Spleen (tissue), 11 donors: ENCODE measurements around the gene COL23A1. TPM values are rescaled to one million over a fixed set of nuclear protein-coding genes. Genes with fewer than 3 reads are reported as not detected.

ENCODE experiments used
- DNase-seq: peaks from one replicate; pipeline ENCODE4 v3.0.0-alpha.2; 2020
- H3K27ac ChIP-seq, 8 donors: fragments of 200-600 bp; sonication (generic) in 7 of 8; 1 replicate in 4 of 8; 2 replicates in 4 of 8; pipeline versions ENCODE4 v1.5.0 to v1.8.0; 2016 to 2021; ENCODE audit warnings: inconsistent platforms in 4 of 8, mild to moderate bottlenecking in 4 of 8, moderate library complexity in 1 of 8
- H3K27me3 ChIP-seq, 7 donors: fragments of 200-600 bp; sonication (generic) in 6 of 7; replicated peaks in 1 of 7; 1 replicate in 4 of 7; 2 replicates in 3 of 7; pipeline versions ENCODE4 v1.5.0 to v1.8.0; 2016 to 2021; ENCODE audit warnings: inconsistent platforms in 3 of 7, mild to moderate bottlenecking in 1 of 7
- H3K36me3 ChIP-seq, 6 donors: fragments of 200-600 bp; sonication (generic) in 5 of 6; 1 replicate in 4 of 6; 2 replicates in 2 of 6; pipeline versions ENCODE4 v1.5.0 to v1.8.0; 2016 to 2021; ENCODE audit warnings: inconsistent platforms in 2 of 6
- H3K4me1 ChIP-seq, 6 donors: fragments of 200-600 bp; sonication (generic) in 5 of 6; 1 replicate in 3 of 6; 2 replicates in 3 of 6; pipeline versions ENCODE4 v1.5.0 to v1.8.0; 2016 to 2021; ENCODE audit warnings: inconsistent platforms in 3 of 6
- H3K4me3 ChIP-seq, 8 donors: fragments of 200-600 bp; sonication (generic) in 7 of 8; 1 replicate in 4 of 8; 2 replicates in 4 of 8; pipeline versions ENCODE4 v1.5.0 to v1.8.0; 2016 to 2021; ENCODE audit warnings: inconsistent platforms in 4 of 8, mild to moderate bottlenecking in 4 of 8, moderate library complexity in 2 of 8
- H3K9me3 ChIP-seq, 8 donors: fragments of 200-600 bp; sonication (generic) in 7 of 8; 1 replicate in 4 of 8; 2 replicates in 4 of 8; pipeline versions ENCODE4 v1.5.0 to v1.8.0; 2016 to 2021; ENCODE audit warnings: inconsistent platforms in 4 of 8
- POLR2A ChIP-seq, 3 donors: fragments of 450-650 bp; IDR thresholded peaks; one replicate each; pipeline ENCODE4 v1.5.1; 2017; ENCODE audit warnings: antibody characterized with exemption in 3 of 3, mild to moderate bottlenecking in 1 of 3
- POLR2AphosphoS5 ChIP-seq, 3 donors: sonication (generic); formaldehyde crosslinking; IDR thresholded peaks; one replicate each; pipeline ENCODE4 v1.5.1; 2017; ENCODE audit warnings: antibody characterized with exemption in 3 of 3
- WGBS, 5 donors: extraction: QIAGEN DNeasy Blood & Tissue Kit in 3 of 5; methylation state at CpG; one replicate each; pipeline versions ENCODE4 v1.1.5 to v1.1.7; 2013 to 2018; 5-methylcytosine and 5-hydroxymethylcytosine counted together
- intact Hi-C: fragments of 100-400 bp; cut with DNase I; formaldehyde crosslinking; loops from one replicate; pipeline ENCODE4 v1.15.0; 2023; ENCODE audit warnings: low total_unique reads
- polyA plus RNA-seq, 3 donors: library from polyadenylated mRNA; stranded (reverse); fragments of 200-250 nt; gene quantifications; one replicate each; pipeline ENCODE4 v1.2.1, GENCODE V29; 2013
- total RNA-seq, 7 donors: library from RNA; depleted of rRNA in 3 of 7; stranded (reverse); fragments of >200 nt in 3 of 7; fragmentation: NEBNext Ultra II Directional in 4 of 7; extraction: Animal tissue kit (Norgen Biotek cat#: 25700) in 4 of 7; gene quantifications; one replicate each; pipeline versions ENCODE4 v1.1.0 to v1.2.1, GENCODE V29; 2016 to 2021
- TF ChIP-seq, protein P1 (sequence below), 11 experiments: fragments of 200-600 bp in 7 of 11; fragments of 450-650 bp in 4 of 11; sonication (generic) in 4 of 11; IDR thresholded peaks in 8 of 11; conservative IDR thresholded peaks in 3 of 11; 1 replicate in 7 of 11; 2 replicates in 4 of 11; pipeline versions ENCODE4 v1.4.0 to v1.8.0; 2016 to 2021; ENCODE audit warnings: antibody characterized with exemption in 11 of 11, inconsistent platforms in 4 of 11, mild to moderate bottlenecking in 1 of 11
- donor health status: healthy with polysubstance abuse.
- donor health status: DM: no; HTN: no; CAD: no; lungs with moderate emphysema.
- donor health status: DM: no; HTN: no; CAD: no.
- donor health status: Bipolar disorder and iron deficiency.
- donor health status: healthy.
- donor health status: DM: no; HTN: no; CAD: no.
- donor health status: DM: yes; HTN: yes; CAD: no.

Gene COL23A1
- total and polyA plus RNA-seq, 10 donors = 0.63 to 3.8 (median 1.9) TPM

DNA sequence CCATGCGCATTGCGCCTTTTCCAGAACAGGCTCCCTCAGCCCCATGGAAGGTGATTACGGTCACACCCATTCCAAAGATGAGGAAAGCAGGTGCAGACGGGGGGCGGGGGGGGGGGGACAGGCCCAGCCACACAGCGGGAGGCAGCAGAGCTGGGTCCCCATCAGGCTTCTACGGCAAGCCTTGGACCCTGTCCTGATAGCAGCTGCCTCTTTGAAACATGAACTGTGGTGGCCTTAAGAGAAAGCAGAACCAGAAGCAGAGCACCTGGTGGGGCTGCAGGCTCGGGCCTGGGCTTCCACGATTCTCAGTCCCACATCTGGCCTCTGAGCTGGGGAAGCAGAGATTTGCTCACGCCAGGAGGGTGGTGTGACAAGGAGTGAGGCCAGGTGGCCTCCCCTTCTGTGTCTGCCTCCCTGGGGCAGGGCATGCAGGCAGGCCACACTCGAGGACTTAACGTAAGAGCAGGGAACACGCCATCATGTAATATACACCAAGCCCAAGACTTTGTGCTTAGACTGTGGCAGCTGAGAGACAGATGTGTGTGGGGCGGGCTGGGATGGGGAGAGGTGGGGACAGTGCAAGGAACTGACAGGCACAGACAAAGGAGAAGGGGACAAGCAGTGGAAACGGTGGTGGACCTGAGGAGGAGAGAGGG, 343.4 kb downstream of the COL23A1 start:
- Histone ChIP-seq H3K36me3 (no peaks in the 10 kb centered on the region), H3K4me1 (peaks cover 0 to 28% (median 9%) of the 10 kb centered on the region in 6 donors), H3K27me3 (no peaks in the 10 kb centered on the region), H3K4me3 (no peak overlapping the region), H3K9me3 (no peaks in the 10 kb centered on the region), H3K27ac (no peak overlapping the region)
- TF ChIP-seq POLR2A (IDR thresholded peaks at IDR 0.05) = no peak
- TF ChIP-seq, protein P1, sequence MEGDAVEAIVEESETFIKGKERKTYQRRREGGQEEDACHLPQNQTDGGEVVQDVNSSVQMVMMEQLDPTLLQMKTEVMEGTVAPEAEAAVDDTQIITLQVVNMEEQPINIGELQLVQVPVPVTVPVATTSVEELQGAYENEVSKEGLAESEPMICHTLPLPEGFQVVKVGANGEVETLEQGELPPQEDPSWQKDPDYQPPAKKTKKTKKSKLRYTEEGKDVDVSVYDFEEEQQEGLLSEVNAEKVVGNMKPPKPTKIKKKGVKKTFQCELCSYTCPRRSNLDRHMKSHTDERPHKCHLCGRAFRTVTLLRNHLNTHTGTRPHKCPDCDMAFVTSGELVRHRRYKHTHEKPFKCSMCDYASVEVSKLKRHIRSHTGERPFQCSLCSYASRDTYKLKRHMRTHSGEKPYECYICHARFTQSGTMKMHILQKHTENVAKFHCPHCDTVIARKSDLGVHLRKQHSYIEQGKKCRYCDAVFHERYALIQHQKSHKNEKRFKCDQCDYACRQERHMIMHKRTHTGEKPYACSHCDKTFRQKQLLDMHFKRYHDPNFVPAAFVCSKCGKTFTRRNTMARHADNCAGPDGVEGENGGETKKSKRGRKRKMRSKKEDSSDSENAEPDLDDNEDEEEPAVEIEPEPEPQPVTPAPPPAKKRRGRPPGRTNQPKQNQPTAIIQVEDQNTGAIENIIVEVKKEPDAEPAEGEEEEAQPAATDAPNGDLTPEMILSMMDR (IDR thresholded peaks at IDR 0.05 in 8 of 11, conservative IDR thresholded peaks at IDR 0.05 in 3 of 11) = no peak
- no peak for TF ChIP-seq POLR2AphosphoS5 (IDR thresholded peaks at IDR 0.05)
- 73 to 82% (median 76%) methylated on average over 15 of the region's 15 CpGs for WGBS, 5 donors
- intact Hi-C loops = no loop called here
- DNase-seq = no peak

DNA sequence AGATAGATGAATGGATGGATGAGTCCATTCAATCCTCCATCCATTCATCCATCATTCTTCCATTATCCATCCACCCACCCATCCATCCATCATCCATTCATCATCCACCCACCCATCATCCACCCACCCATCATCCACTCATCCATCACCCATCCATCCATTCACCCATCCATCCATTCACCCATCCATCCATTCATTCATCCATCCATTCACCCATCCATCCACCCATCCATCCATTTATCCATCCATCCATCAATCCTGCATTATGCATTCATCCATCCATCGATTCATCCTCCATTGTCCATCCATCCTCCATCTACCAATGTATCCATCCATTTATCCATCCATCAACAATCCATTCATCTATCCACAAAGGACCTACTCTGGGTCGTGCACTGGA, 344.8 kb downstream of the COL23A1 start:
- 91 to 94% (median 93%) methylated on average over 2 of the region's 2 CpGs for WGBS, 5 donors
- H3K27ac ChIP-seq = no peak overlapping the region
- no peak for DNase-seq
- H3K9me3 ChIP-seq = no peaks in the 10 kb centered on the region
- H3K36me3 ChIP-seq = no peaks in the 10 kb centered on the region
- no peaks in the 10 kb centered on the region for H3K27me3 ChIP-seq
- intact Hi-C loops = no loop called here
- peaks cover 3 to 40% (median 21%) of the 10 kb centered on the region in 6 donors for H3K4me1 ChIP-seq
- TF ChIP-seq POLR2A (IDR thresholded peaks at IDR 0.05) (no peak), POLR2AphosphoS5 (IDR thresholded peaks at IDR 0.05) (no peak)
- TF ChIP-seq, protein P1 (IDR thresholded peaks at IDR 0.05 in 8 of 11, conservative IDR thresholded peaks at IDR 0.05 in 3 of 11) = no peak
- no peak overlapping the region for H3K4me3 ChIP-seq

DNA sequence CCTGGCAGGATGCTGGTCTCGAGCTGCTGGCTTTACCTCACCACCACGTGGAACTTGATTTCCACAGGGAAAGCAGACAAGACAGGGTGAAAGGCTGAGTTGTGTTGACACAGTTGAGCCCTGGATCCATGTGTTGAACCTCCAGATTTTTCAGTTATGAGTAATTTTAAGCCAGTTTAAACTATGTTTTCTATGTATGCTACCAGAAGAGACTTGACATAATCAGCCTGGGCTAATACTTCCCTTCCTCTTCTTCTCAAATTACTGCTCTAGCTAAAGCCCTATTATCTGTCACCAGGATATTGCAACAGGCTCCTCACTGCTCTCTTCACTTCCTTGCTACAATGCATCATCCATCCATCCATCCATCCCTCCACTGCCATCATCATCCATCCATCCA, 345.6 kb downstream of the COL23A1 start:
- TF ChIP-seq POLR2A (IDR thresholded peaks at IDR 0.05) (no peak), POLR2AphosphoS5 (IDR thresholded peaks at IDR 0.05) (no peak)
- TF ChIP-seq, protein P1 (IDR thresholded peaks at IDR 0.05 in 8 of 11, conservative IDR thresholded peaks at IDR 0.05 in 3 of 11) = no peak
- Histone ChIP-seq H3K9me3 (no peaks in the 10 kb centered on the region), H3K4me1 (peaks cover 7 to 46% (median 29%) of the 10 kb centered on the region in 6 donors), H3K27me3 (no peaks in the 10 kb centered on the region), H3K27ac (peak overlapping the region in 3 of 8 donors; percentile 30 to 58 (median 30)), H3K4me3 (no peak overlapping the region), H3K36me3 (no peaks in the 10 kb centered on the region)
- DNase-seq = no peak
- 70 to 83% (median 82%) methylated on average over 2 of the region's 2 CpGs for WGBS, 5 donors
- intact Hi-C loops = no loop called here

DNA sequence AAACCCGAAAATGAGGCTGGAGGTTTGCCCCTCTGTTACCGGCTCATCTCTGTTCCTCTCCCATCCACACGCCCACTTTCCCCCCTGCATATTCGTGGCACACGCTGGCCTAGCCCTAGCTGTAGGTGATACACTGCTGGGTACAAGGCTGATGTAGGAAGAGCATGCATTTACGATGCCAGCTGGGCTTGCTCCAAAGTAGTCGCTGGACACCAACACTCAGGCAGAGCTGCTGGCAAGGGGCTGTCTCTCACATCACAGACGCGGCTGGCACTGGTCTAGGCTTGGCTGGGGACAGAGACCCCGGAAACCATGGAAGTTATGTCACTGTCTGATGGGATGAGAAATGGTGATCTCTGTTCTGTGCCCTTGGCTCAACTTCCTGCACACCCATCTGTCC, 347.8 kb downstream of the COL23A1 start:
- intact Hi-C loops = no loop called here
- H3K27ac ChIP-seq = peak overlapping the region in 2 of 8 donors; percentile 86 to 91
- DNase-seq = no peak
- 76 to 88% (median 80%) methylated on average over 10 of the region's 10 CpGs for WGBS, 5 donors
- TF ChIP-seq, protein P1 (IDR thresholded peaks at IDR 0.05 in 8 of 11, conservative IDR thresholded peaks at IDR 0.05 in 3 of 11) = no peak
- TF ChIP-seq POLR2A (IDR thresholded peaks at IDR 0.05) (no peak), POLR2AphosphoS5 (IDR thresholded peaks at IDR 0.05) (no peak)
- H3K27me3 ChIP-seq = no peaks in the 10 kb centered on the region
- no peaks in the 10 kb centered on the region for H3K36me3 ChIP-seq
- no peak overlapping the region for H3K4me3 ChIP-seq
- H3K9me3 ChIP-seq = no peaks in the 10 kb centered on the region
- peaks cover 18 to 51% (median 45%) of the 10 kb centered on the region in 6 donors for H3K4me1 ChIP-seq
